Vagina (tissue), 2 donors: ENCODE results near the gene FUBP3.

Source experiments
- CTCF ChIP-seq, 3 experiments: fragments of 450-650 bp in 2 of 3; fragments of 200-600 bp in 1 of 3; sonication (generic) in 1 of 3; IDR thresholded peaks; one replicate each; pipeline ENCODE4 v1.5.1; 2017 to 2019; ENCODE audit warnings: antibody characterized with exemption in 3 of 3, mild to moderate bottlenecking in 2 of 3, moderate library complexity in 2 of 3
- POLR2AphosphoS5 ChIP-seq, 2 donors: sonication (generic); formaldehyde crosslinking; IDR thresholded peaks; one replicate each; pipeline ENCODE4 v1.9.0; 2017; ENCODE audit warnings: antibody characterized with exemption in 2 of 2, mild to moderate bottlenecking in 2 of 2, low read depth in 1 of 2; ENCODE audit not compliant: insufficient read depth in 1 of 2

GRCh38 chr9:130629443-130630070, 50.2 kb downstream of the FUBP3 start:
- TF ChIP-seq CTCF (IDR thresholded peaks at IDR 0.05) (no peak), POLR2AphosphoS5 (IDR thresholded peaks at IDR 0.05; ENCODE audit: insufficient read depth in 1 of 2, low read depth in 1 of 2) (no peak)
